ENCODE data around the gene RNU6-1. TPM values are rescaled to one million over a fixed set of nuclear protein-coding genes. Genes with fewer than 3 reads are reported as not detected.
A peak's percentile ranks its signal among the peaks of the same experiment; 100 is the strongest.

Gene RNU6-1
- total and polyA plus RNA-seq, 2 experiments from 2014 or later, result not detected

DNA sequence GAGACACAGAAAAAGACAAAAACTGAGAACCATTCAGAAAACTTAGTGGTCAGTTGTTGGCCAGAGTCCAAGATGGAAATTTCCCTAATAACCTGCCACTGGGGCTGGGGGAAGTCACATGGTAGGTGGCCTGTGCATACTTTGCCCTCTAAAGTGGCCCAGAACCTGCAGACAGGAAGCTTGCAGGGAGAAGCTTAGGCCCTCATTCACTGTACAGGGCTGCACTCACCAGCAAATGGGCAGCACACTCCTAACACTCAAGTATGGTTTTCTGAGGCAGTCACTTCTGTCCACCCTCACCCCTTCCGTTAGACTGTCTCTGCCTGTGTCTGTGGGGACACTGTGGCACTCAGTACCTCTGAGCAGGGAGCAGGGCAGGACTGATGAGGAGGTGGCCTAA is 14.5 kb upstream of the RNU6-1 start:
- Histone ChIP-seq H3K4me3 (no peak overlapping the region), H3K79me2 (replicated peaks; ENCODE audit: insufficient read depth) (no peaks in the 10 kb centered on the region), H3K27me3 (ENCODE audit: insufficient read depth) (no peaks in the 10 kb centered on the region), H3K27ac (ENCODE audit: low read depth) (no peak overlapping the region), H4K20me1 (replicated peaks; ENCODE audit: insufficient read depth) (no peaks in the 10 kb centered on the region), H3K9me2 (ENCODE audit: insufficient read depth) (peaks cover 5% of the 10 kb centered on the region; the same call in 1 of the 2 replicates), H3K36me3 (ENCODE audit: insufficient read depth) (peaks cover 3% of the 10 kb centered on the region; the same call in 1 of the 2 replicates), H3K4me1 (ENCODE audit: insufficient read depth) (peaks cover 34% of the 10 kb centered on the region), H3F3A (replicated peaks; ENCODE audit: low read depth) (no peaks in the 10 kb centered on the region), H2AFZ (peak overlapping the region; percentile 86; the same call in 1 of the 2 replicates), H3K4me2 (no peak overlapping the region; the same call in 1 of the 2 replicates)
- Mint-ChIP-seq H3K27ac (peak overlapping the region; percentile 63; the same call in 1 of the 2 replicates), H3K4me1 (peaks cover 47% of the 10 kb centered on the region), H3K36me3 (ENCODE audit: low read depth) (no peaks in the 10 kb centered on the region), H3K4me3 (no peak overlapping the region), H3K27me3 (ENCODE audit: insufficient read depth, low read depth, poor library complexity) (peaks cover 11% of the 10 kb centered on the region), H3K9me3 (no peaks in the 10 kb centered on the region; the same call in 2 of the 3 replicates)
- no peak for ATAC-seq
- DNase-seq (ENCODE audit: low spot score), result no peak
- TF ChIP-seq CTCF (conservative IDR thresholded peaks at IDR 0.05; ENCODE audit: low read depth in 2 of 2) (no peak), CREB1 (CRISPR knock-in tag; IDR thresholded peaks at IDR 0.05; ENCODE audit: low read depth) (no peak), EZH2 (IDR thresholded peaks at IDR 0.05; ENCODE audit: low read depth, unreplicated experiment) (no peak), EZH2phosphoT487 (IDR thresholded peaks at IDR 0.05; ENCODE audit: unreplicated experiment) (no peak)
- TF ChIP-seq, protein P1, sequence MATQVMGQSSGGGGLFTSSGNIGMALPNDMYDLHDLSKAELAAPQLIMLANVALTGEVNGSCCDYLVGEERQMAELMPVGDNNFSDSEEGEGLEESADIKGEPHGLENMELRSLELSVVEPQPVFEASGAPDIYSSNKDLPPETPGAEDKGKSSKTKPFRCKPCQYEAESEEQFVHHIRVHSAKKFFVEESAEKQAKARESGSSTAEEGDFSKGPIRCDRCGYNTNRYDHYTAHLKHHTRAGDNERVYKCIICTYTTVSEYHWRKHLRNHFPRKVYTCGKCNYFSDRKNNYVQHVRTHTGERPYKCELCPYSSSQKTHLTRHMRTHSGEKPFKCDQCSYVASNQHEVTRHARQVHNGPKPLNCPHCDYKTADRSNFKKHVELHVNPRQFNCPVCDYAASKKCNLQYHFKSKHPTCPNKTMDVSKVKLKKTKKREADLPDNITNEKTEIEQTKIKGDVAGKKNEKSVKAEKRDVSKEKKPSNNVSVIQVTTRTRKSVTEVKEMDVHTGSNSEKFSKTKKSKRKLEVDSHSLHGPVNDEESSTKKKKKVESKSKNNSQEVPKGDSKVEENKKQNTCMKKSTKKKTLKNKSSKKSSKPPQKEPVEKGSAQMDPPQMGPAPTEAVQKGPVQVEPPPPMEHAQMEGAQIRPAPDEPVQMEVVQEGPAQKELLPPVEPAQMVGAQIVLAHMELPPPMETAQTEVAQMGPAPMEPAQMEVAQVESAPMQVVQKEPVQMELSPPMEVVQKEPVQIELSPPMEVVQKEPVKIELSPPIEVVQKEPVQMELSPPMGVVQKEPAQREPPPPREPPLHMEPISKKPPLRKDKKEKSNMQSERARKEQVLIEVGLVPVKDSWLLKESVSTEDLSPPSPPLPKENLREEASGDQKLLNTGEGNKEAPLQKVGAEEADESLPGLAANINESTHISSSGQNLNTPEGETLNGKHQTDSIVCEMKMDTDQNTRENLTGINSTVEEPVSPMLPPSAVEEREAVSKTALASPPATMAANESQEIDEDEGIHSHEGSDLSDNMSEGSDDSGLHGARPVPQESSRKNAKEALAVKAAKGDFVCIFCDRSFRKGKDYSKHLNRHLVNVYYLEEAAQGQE (IDR thresholded peaks at IDR 0.05; ENCODE audit: unreplicated experiment), result no peak

- Histone ChIP-seq H3K9me2 (ENCODE audit: insufficient read depth) (peaks cover 5% of the 10 kb centered on the region; the same call in 1 of the 2 replicates), H2AFZ (peak overlapping the region; percentile 95; the same call in 1 of the 2 replicates), H3K27ac (ENCODE audit: low read depth) (peak overlapping the region; percentile 72; the same call in 1 of the 2 replicates), H3K36me3 (ENCODE audit: insufficient read depth) (peaks cover 3% of the 10 kb centered on the region; the same call in 1 of the 2 replicates), H3K4me1 (ENCODE audit: insufficient read depth) (peaks cover 34% of the 10 kb centered on the region), H3F3A (replicated peaks; ENCODE audit: low read depth) (no peaks in the 10 kb centered on the region), H4K20me1 (replicated peaks; ENCODE audit: insufficient read depth) (no peaks in the 10 kb centered on the region), H3K27me3 (ENCODE audit: insufficient read depth) (no peaks in the 10 kb centered on the region), H3K4me2 (peak overlapping the region; percentile 17), H3K4me3 (no peak overlapping the region), H3K79me2 (replicated peaks; ENCODE audit: insufficient read depth) (no peaks in the 10 kb centered on the region)
- H3K36me3 Mint-ChIP-seq (ENCODE audit: low read depth), result no peaks in the 10 kb centered on the region
- no peaks in the 10 kb centered on the region; the same call in 2 of the 3 replicates for H3K9me3 Mint-ChIP-seq
- peaks cover 47% of the 10 kb centered on the region for H3K4me1 Mint-ChIP-seq
- ATAC-seq (peak; percentile 31), DNase-seq (ENCODE audit: low spot score) (no peak)
- H3K27ac Mint-ChIP-seq, result 0 out of 2 replicates have a peak overlapping the region, but pooled peaks have one; percentile 66
- peaks cover 11% of the 10 kb centered on the region for H3K27me3 Mint-ChIP-seq (ENCODE audit: insufficient read depth, low read depth, poor library complexity)
- H3K4me3 Mint-ChIP-seq, result no peak overlapping the region
- TF ChIP-seq EZH2phosphoT487 (IDR thresholded peaks at IDR 0.05; ENCODE audit: unreplicated experiment) (no peak), NANOG (IDR thresholded peaks at IDR 0.05; ENCODE audit: borderline replicate concordance) (no peak), CREB1 (CRISPR knock-in tag; IDR thresholded peaks at IDR 0.05; ENCODE audit: low read depth) (no peak), JUNB (IDR thresholded peaks at IDR 0.05; ENCODE audit: unreplicated experiment) (no peak), ETS1 (IDR thresholded peaks at IDR 0.05) (no peak), ZNF114 (CRISPR knock-in tag; IDR thresholded peaks at IDR 0.05) (no peak), CTCF (conservative IDR thresholded peaks at IDR 0.05; ENCODE audit: low read depth in 2 of 2) (no peak), ZNF331 (CRISPR knock-in tag; IDR thresholded peaks at IDR 0.05; ENCODE audit: low read depth) (no peak), EZH2 (IDR thresholded peaks at IDR 0.05; ENCODE audit: low read depth, unreplicated experiment) (no peak)
- TF ChIP-seq, protein P1 (IDR thresholded peaks at IDR 0.05; ENCODE audit: unreplicated experiment), result no peak
Observed at GRCh38 chr15:67853454-67853853, 13.6 kb upstream of the RNU6-1 start.

Data from GM23338 (cell line).